SK-N-SH (cell line): ENCODE results near the gene MAP3K9. TPM values are rescaled to one million over a fixed set of nuclear protein-coding genes. Genes with fewer than 3 reads are reported as not detected.

Source experiments
- CTCF ChIA-PET: fragments of 300-600, 350-600 bp; formaldehyde crosslinking; extraction: SDS; loops from one replicate; lab custom pipeline; 2021; lab: Yijun Ruan, JAX
- POLR2A ChIA-PET: fragments of 350-600 bp; sonication (Branson Sonifier 250); formaldehyde crosslinking; extraction: SDS; loops from one replicate; lab custom pipeline; 2020; ENCODE audit warnings: antibody characterized with exemption, inconsistent platforms; lab: Yijun Ruan, JAX
- DNase-seq: peaks from one replicate; pipeline ENCODE4 v3.0.0; 2012
- H2AFZ ChIP-seq: fragments of 200-600 bp; sonication (generic); 2 replicates; pipeline ENCODE4 v1.8.1; 2016; ENCODE audit warnings: antibody characterized with exemption, mild to moderate bottlenecking, low read depth
- H3F3A ChIP-seq: fragments of 200-600 bp; sonication (generic); replicated peaks from 2 replicates; pipeline ENCODE3; 2016; ENCODE audit warnings: antibody characterized with exemption, mild to moderate bottlenecking; ENCODE audit not compliant: insufficient read depth
- H3K27ac ChIP-seq, 2 experiments: fragments of 200-500 bp in 1 of 2; fragments of 200-600 bp in 1 of 2; sonication (Bioruptor generic) in 1 of 2; sonication (generic), shearing (Covaris generic) in 1 of 2; 2 replicates each; pipeline versions ENCODE4 v1.5.1 to v1.6.1; 2014 to 2016; ENCODE audit warnings: low read depth in 2 of 2, inconsistent platforms in 1 of 2, low read length in 1 of 2, mild to moderate bottlenecking in 1 of 2, mixed read lengths in 1 of 2
- H3K27me3 ChIP-seq: fragments of 200-600 bp; sonication (generic), shearing (Covaris generic); 2 replicates; pipeline ENCODE4 v1.6.1; 2016; ENCODE audit warnings: mixed run types; ENCODE audit not compliant: insufficient read depth
- H3K36me3 ChIP-seq, 2 experiments: fragments of 200-500 bp in 1 of 2; fragments of 200-600 bp in 1 of 2; sonication (Bioruptor generic) in 1 of 2; sonication (generic) in 1 of 2; replicated peaks in 1 of 2; 2 replicates each; pipeline versions ENCODE3 to v1.5.1; 2014 to 2016; ENCODE audit warnings: low read length in 1 of 2, mild to moderate bottlenecking in 1 of 2; ENCODE audit not compliant: insufficient read depth in 2 of 2, control insufficient read depth in 1 of 2
- H3K4me1 ChIP-seq, 2 experiments: fragments of 200-500 bp in 1 of 2; fragments of 200-600 bp in 1 of 2; sonication (Bioruptor generic) in 1 of 2; sonication (generic), shearing (Covaris generic) in 1 of 2; 2 replicates each; pipeline versions ENCODE4 v1.5.1 to v1.6.1; 2014 to 2016; ENCODE audit warnings: low read depth in 1 of 2, low read length in 1 of 2, mixed run types in 1 of 2; ENCODE audit not compliant: insufficient read depth in 2 of 2, control insufficient read depth in 1 of 2
- H3K4me2 ChIP-seq: fragments of 200-600 bp; sonication (generic), shearing (Covaris generic); 2 replicates; pipeline ENCODE4 v1.6.1; 2017; ENCODE audit warnings: mixed run types
- H3K4me3 ChIP-seq, 2 experiments: fragments of 200-500 bp in 1 of 2; fragments of 200-600 bp in 1 of 2; sonication (Bioruptor generic) in 1 of 2; sonication (generic), shearing (Covaris generic) in 1 of 2; 2 replicates each; pipeline versions ENCODE4 v1.5.1 to v1.8.1; 2014 to 2016; ENCODE audit warnings: low read depth in 2 of 2, inconsistent platforms in 1 of 2, low read length in 1 of 2, mild to moderate bottlenecking in 1 of 2, mixed read lengths in 1 of 2, moderate library complexity in 1 of 2
- H3K79me2 ChIP-seq: fragments of 200-600 bp; sonication (generic); 2 replicates; pipeline ENCODE4 v1.8.1; 2017; ENCODE audit warnings: mild to moderate bottlenecking; ENCODE audit not compliant: insufficient read depth
- H3K9ac ChIP-seq: fragments of 200-600 bp; sonication (generic); 2 replicates; pipeline ENCODE4 v1.6.1; 2017; ENCODE audit warnings: mixed run types
- H3K9me2 ChIP-seq: fragments of 200-600 bp; sonication (generic); 2 replicates; pipeline ENCODE4 v1.6.1; 2017; ENCODE audit warnings: mixed run types
- H3K9me3 ChIP-seq: fragments of 200-600 bp; sonication (generic); 2 replicates; pipeline ENCODE4 v1.6.1; 2017; ENCODE audit warnings: mixed run types, mild to moderate bottlenecking, moderate library complexity
- H4K20me1 ChIP-seq: fragments of 200-600 bp; sonication (generic); 2 replicates; pipeline ENCODE4 v1.6.1; 2017; ENCODE audit warnings: mild to moderate bottlenecking, mixed run types; ENCODE audit not compliant: insufficient read depth
- NRF1 ChIP-seq: IDR thresholded peaks from 2 replicates; pipeline ENCODE4 v1.6.1; 2012; ENCODE audit warnings: low read depth, mild to moderate bottlenecking, low read length
- RAD21 ChIP-seq: IDR thresholded peaks from 2 replicates; pipeline ENCODE4 v1.6.1; 2012; ENCODE audit warnings: mild to moderate bottlenecking, low read length
- REST ChIP-seq: IDR thresholded peaks from 2 replicates; pipeline ENCODE4 v1.6.1; 2012; ENCODE audit warnings: mild to moderate bottlenecking, low read depth, low read length, moderate library complexity
- YY1 ChIP-seq: IDR thresholded peaks from 2 replicates; pipeline ENCODE4 v1.4.0; 2012; ENCODE audit warnings: low read depth, mild to moderate bottlenecking
- WGBS: methylation state at CpG from one replicate; pipeline ENCODE4 v1.1.6; 2017; ENCODE audit warnings: low lambda C conversion rate; 5-methylcytosine and 5-hydroxymethylcytosine counted together
- polyA plus RNA-seq, 3 experiments: library from polyadenylated mRNA; depleted of rRNA; stranded (reverse); fragments of >200 nt; gene quantifications; 2 replicates each; pipeline ENCODE4 v1.2.3, GENCODE V29; 2012
- TF ChIP-seq, protein P1 (sequence below): fragments of 150-350 bp; IDR thresholded peaks from 2 replicates; pipeline ENCODE4 v1.6.1; 2017; ENCODE audit warnings: antibody characterized with exemption, low read length, low read depth, borderline replicate concordance

Gene MAP3K9
- polyA plus RNA-seq, 1 of the 3 experiments (the other 2 are of a cell fraction): 2.0 TPM

DNA sequence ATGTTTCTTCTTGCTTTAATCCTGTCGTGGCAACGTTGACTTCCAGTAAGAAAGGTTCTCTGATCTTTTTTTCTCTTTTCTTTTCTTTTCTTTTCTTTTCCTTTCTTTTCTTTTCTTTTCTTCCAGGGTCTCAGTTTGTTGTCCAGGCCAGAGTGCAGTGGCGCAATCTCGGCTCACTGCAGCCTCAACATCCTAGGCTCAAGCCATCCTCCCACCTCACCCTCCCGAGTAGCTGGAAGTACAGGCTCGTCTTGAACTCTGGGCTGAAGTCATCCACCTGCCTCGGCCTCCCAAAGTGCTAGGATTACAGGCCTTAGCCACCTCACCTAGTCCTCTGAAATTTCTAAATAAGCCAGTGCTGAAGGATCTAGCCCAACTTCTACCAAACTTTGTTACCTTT, 1.3 kb upstream of the MAP3K9 start (continued):
- TF ChIP-seq REST (no peak), YY1 (no peak), RAD21 (no peak)
- TF ChIP-seq, protein P1, sequence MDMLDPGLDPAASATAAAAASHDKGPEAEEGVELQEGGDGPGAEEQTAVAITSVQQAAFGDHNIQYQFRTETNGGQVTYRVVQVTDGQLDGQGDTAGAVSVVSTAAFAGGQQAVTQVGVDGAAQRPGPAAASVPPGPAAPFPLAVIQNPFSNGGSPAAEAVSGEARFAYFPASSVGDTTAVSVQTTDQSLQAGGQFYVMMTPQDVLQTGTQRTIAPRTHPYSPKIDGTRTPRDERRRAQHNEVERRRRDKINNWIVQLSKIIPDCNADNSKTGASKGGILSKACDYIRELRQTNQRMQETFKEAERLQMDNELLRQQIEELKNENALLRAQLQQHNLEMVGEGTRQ: no peak

DNA sequence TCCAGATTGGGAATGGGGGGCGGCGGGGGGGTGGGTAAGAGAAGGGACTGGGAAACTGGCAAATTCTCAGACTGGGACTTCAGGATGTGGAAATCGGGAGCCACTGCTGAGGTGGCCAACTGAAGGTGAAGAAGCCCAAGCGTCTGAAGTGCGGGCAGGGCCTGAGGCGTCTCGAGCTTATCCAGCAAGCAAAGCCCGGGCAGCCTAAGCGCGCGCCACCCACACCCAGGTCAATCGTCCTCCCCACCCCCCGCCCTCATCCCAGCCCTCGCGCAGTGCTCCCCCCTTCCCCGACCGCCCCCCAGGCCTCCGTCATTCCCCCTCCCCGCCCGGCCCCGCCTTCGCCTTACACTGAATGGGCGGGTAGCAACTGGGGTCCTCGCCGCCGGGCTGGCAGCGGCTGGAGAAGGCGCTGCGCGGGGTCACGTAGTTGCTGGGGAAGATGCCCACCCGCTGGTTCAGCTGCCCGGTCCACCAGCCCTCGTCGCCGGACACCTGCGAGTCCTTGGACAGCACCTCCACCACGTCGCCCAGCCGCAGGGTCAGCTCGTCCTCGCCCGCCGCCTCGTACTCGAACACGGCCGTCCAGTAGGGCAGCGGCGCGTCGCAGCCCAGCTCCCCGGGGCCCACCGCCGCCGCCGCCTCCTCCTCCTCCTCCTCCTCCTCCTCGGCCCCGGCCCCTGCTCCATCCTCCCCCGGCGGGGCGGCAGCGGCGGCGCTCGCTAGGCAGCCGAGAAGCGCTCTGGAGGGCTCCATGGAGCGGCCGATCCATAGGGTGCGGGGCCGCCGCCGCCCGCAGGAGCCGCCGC, 693 bp downstream of the MAP3K9 start:
- Histone ChIP-seq H3K9me2 (no peaks in the 10 kb centered on the region), H3K4me1 (peaks cover 0 to 16% of the 10 kb centered on the region in 2 experiments; a peak in 1 of 4 replicates), H3K79me2 (peaks cover 12% of the 10 kb centered on the region; the same call in 1 of the 2 replicates), H3K27me3 (no peaks in the 10 kb centered on the region), H3K9me3 (no peaks in the 10 kb centered on the region), H3K4me3 (peak overlapping the region; percentile 66 to 77), H3K9ac (peak overlapping the region; percentile 67; the same call in 1 of the 2 replicates), H2AFZ (peak overlapping the region; percentile 88), H3K36me3 (no peaks in the 10 kb centered on the region), H4K20me1 (no peaks in the 10 kb centered on the region), H3K27ac (peak overlapping the region; percentile 12 to 61; a peak in 2 of 4 replicates), H3F3A (peaks cover 3% of the 10 kb centered on the region), H3K4me2 (peak overlapping the region; percentile 82)
- 0% methylated on average over 12 of the region's 77 CpGs for WGBS
- DNase-seq: peak; percentile 81
- no peak for TF ChIP-seq NRF1
- TF ChIP-seq REST: 0 out of 2 replicates have a peak, but pooled peaks have one; percentile 6
- POLR2A ChIA-PET: interaction anchor here (0.5 to 1.3 kb wide), 3 partner anchors 13 to 449 kb away, joined by 3 to 4 read pairs (median 3); partner anchors contain the start of gene COX16
- CTCF ChIA-PET: interaction anchor here (0.8 to 3.3 kb wide), 5 partner anchors 9 to 187 kb away, joined by 3 to 30 read pairs (median 3); no protein-coding TSS in a partner anchor
